GM18505 (cell line): ENCODE measurements around the gene ZNF630.
"Not testable (repeated sequence)": the region's sequence is repeated elsewhere in the genome, so short reads cannot be mapped to it uniquely, and the experiment has no call there.

Experiments
- ATAC-seq: cut with Tn5 transposase; IDR thresholded peaks from one replicate; pipeline ENCODE4 v1.9.1; 2021; ENCODE audit not compliant: unreplicated experiment
- POLR2A ChIP-seq: IDR thresholded peaks from 4 replicates; pipeline ENCODE4 v1.6.1; 2011; ENCODE audit warnings: borderline replicate concordance; ENCODE audit not compliant: insufficient read depth, insufficient read length; ENCODE audit errors: extremely low read depth

ZNF630 gene

DNA sequence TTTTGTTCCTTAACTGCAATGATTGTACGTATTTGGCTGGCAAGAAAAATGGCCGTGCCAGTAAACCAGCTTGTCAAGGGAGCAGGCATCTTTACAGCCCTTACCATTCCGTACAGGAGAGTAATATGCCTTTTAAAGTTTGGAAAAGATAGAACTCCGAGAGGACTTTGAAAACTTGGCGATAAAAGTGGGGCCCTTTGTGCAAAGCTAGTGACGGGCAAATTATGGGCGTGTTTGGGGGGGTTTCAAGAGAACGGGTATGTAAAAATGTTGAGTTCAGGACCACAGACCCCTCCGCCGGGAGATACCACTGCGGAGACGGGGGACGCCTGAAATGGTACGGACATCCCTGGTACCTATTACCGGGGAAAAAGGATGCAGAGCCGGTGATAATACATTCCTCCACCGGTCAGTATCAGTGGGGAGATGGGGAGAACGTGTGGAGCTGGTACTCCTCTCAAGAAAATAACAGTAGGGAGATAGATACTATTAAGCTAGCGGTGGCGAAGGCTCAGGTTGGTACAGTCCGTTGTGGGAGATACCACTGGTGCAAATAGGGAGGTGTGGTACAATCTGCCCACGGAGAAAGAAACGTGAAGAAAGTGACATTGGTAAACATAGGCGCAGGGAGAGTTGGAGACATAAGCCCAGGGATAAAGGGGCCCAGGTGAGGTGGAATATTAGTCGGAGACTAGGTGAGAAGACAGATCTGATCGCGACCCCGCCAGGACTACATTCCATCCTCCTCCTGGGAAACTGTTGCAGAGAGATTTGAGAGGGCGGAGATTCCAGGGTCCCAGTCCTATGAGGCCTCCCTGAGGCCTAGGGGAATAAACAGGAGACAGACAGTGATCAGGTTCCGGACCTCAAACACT, 50.2 kb downstream of the ZNF630 start:
- peak; percentile 47 for ATAC-seq
- TF ChIP-seq POLR2A = no peak

DNA sequence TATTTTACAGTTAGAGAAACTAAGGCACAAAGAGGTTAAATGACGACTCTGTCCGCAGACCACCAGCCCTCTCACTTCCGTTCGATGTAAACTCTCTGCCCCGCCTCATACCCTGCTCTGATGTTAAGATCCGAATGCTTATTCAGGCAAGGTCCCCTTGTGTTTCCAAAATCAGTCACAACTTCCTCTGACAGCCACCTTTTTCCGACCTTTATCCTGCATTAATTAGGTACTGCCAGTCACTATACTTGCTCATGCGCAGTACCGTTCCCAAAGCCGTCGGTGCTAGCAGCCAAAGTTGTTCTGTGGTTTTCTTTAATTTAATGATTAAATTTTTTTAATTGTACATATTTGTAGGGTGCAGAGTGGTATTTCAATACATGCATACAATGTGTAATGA, 51.0 kb downstream of the ZNF630 start:
- not testable (repeated sequence) for ATAC-seq

DNA sequence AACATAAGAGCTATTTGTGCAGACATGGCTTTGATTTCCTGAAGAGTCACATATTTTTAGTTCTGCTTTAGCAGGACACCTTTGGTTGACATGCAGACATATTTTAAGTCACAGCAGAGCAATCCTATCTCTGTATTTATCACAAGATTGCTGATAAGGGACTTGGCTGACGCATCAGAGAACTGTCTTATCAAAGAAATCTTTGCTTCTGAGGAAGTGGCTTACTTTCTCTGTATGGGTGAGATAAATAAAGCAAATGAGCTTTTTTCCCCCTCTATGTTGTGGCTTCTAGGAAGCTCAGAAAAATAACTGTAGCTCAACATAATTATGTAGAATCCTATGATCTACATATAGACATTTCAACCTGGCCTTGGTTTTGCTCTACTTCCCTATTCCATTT, 51.5 kb downstream of the ZNF630 start:
- ATAC-seq = not testable (repeated sequence)

DNA sequence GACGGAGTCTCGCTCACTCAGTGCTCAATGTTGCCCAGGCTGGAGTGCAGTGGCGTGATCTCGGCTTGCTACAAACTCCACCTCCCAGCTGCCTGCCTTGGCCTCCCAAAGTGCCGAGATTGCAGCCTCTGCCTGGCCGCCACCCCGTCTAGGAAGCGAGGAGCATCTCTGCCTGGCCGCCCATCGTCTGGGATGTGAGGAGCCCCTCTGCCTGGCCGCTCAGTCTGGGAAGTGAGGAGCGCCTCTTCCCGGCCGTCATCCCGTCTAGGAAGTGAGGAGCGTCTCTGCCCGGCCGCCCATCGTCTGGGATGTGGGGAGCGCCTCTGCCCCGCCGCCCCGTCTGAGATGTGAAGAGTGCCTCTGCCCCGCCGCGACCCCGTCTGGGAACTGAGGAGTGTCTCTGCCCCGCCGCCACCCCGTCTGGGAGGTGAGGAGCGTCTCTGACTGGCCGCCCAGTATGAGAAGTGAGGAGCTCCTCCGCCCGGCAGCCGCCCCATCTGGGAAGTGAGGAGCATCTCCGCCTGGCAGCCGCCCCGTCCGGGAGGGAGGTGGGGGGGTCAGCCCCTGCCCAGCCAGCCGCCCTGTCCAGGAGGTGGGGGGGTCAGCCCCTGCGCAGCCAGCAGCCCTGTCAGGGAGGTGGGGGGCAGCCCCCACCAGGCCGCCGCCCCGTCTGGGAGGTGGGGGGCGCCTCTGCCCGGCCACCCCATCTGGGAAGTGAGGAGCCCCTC, 54.7 kb downstream of the ZNF630 start:
- not testable (repeated sequence) for ATAC-seq

DNA sequence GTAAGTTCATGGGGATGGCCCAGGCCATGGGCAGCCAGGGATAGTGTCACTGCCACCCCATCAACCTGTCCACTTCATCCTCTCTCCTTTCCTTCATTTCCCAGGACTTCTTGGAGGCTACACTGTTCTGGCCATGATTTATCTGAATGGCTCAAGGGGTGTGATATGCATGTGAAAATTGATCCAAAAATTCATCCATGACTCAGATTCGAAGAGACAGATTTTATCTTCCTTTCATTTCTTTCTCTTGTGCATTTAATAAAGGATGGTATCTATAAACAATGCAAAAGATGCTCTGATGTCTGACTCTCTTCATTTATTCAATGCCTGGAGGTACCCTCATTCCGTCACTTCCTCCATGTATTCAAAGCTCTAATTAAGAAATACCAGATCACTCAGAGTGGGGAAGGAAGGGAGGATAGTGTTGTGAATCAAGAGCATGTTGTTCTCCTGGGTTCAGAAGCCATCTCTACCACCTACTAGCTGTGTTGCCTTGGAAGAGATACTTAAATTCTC, 61.9 kb downstream of the ZNF630 start:
- not testable (repeated sequence) for ATAC-seq
